Keratinocyte (primary cell): ENCODE results near the gene PYY.
"Not testable (repeated sequence)": the region's sequence is repeated elsewhere in the genome, so short reads cannot be mapped to it uniquely, and the experiment has no call there.

Source experiments
- EZH2 ChIP-seq: IDR thresholded peaks from one replicate; pipeline ENCODE4 v1.6.1; 2012; ENCODE audit warnings: inconsistent platforms, mild to moderate bottlenecking, low read length, moderate library complexity
- TF ChIP-seq, protein P1 (sequence below), 3 experiments: IDR thresholded peaks in 1 of 3; conservative IDR thresholded peaks in 1 of 3; optimal IDR thresholded peaks in 1 of 3; 2 replicates in 2 of 3; 3 replicates in 1 of 3; pipeline versions ENCODE3 to v1.5.1; 2011; ENCODE audit warnings: low read length in 3 of 3, mild to moderate bottlenecking in 3 of 3, moderate library complexity in 2 of 3, control low read depth in 1 of 3, inconsistent platforms in 1 of 3; ENCODE audit not compliant: insufficient read depth in 2 of 3; ENCODE audit errors: extremely low read depth in 1 of 3

DNA sequence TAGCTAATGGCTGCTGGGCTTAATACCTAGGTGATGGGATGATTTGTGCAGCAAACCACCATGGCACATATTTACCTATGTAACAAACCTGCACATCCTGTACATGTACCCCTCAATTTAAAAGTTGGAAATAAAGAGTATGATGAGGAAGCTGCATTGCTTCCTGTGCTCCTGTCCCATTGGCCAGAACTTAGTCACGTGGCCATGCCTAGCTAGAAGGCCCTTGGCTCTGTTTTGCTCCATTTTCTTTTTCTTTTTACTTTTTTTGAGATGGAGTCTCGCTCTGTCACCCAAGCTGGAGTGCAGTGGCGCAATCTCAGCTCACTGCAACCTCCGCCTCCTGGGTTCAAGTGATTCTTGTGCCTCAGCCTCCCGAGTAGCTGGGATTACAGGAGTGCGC, 7.6 kb upstream of the PYY start:
- TF ChIP-seq, protein P1, sequence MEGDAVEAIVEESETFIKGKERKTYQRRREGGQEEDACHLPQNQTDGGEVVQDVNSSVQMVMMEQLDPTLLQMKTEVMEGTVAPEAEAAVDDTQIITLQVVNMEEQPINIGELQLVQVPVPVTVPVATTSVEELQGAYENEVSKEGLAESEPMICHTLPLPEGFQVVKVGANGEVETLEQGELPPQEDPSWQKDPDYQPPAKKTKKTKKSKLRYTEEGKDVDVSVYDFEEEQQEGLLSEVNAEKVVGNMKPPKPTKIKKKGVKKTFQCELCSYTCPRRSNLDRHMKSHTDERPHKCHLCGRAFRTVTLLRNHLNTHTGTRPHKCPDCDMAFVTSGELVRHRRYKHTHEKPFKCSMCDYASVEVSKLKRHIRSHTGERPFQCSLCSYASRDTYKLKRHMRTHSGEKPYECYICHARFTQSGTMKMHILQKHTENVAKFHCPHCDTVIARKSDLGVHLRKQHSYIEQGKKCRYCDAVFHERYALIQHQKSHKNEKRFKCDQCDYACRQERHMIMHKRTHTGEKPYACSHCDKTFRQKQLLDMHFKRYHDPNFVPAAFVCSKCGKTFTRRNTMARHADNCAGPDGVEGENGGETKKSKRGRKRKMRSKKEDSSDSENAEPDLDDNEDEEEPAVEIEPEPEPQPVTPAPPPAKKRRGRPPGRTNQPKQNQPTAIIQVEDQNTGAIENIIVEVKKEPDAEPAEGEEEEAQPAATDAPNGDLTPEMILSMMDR (optimal IDR thresholded peaks at IDR 0.05 in 1 of 3, IDR thresholded peaks at IDR 0.05 in 1 of 3, conservative IDR thresholded peaks at IDR 0.05 in 1 of 3; ENCODE audit: extremely low read depth in 1 of 3, insufficient read depth in 2 of 3, low read length in 3 of 3), result not testable (repeated sequence)
- TF ChIP-seq EZH2, result not testable (repeated sequence)
